ENCODE data around the gene LAG3.

LAG3 gene

DNA sequence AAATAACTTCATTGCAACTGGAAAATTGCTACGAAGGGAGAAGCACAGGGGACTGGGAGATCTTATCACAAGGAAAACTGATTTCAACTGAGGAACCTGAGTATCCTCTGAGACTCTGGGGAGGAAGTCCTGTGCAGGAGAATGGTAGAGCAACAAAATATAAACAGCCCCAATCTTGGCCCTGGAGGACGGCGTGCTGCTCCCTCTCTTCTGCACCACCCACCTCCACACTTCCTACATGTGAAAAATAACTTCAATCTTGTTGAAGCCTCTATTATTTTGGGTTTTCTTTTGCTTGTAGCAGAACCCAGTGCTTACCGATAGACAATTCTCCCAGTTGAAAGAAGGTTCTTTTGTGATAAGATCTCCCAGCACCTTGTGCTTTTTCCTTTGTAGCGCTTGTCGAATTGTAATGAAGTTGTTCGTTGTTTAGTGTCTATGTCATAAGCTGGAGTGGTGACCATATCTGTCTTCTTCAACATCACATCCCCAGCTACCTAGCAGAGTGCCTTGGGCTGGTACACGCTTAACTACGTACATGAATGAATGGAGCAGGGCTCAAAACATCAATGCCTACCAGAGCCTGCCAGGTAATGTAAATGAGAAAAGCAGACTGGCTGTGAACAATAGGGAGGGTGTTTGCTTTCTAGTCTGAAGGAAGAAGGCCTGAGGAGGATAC is 14.2 kb downstream of the LAG3 start:
- no peak for TF ChIP-seq CTCF (IDR thresholded peaks at IDR 0.05; ENCODE audit: low read depth, low read length)
- DNase-seq: no peak
- Histone ChIP-seq H3K4me3 (ENCODE audit: low read depth, low read length) (no peak overlapping the region), H3K36me3 (no peaks in the 10 kb centered on the region), H3K9me3 (ENCODE audit: severe bottlenecking) (no peaks in the 10 kb centered on the region), H3K27me3 (ENCODE audit: insufficient read depth, low read depth, severe bottlenecking) (no peaks in the 10 kb centered on the region), H3K27ac (no peak overlapping the region)

DNA sequence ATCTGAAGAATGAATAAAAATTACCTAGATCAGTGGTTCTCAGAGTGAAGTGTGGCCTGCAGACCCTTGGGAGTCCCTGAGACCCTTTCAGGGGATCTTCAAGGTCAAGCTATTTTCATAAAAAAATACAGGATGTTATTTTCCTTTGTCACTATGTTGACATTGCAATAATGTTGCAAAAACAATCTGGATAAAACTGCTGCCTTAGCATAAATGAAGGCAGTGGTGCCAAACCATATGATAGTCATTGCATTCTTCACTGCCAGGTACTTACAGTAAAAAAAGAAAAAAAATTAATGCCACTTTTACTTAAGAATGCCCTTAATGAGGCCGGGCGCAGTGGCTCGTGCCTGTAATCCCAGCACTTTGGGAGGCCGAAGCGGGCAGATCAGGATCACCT is 15.0 kb downstream of the LAG3 start:
- H3K27me3 ChIP-seq (ENCODE audit: insufficient read depth, low read depth, severe bottlenecking): no peaks in the 10 kb centered on the region
- H3K9me3 ChIP-seq (ENCODE audit: severe bottlenecking): no peaks in the 10 kb centered on the region
- H3K36me3 ChIP-seq: no peaks in the 10 kb centered on the region
- no peak overlapping the region for H3K27ac ChIP-seq
- no peak for DNase-seq
- H3K4me3 ChIP-seq (ENCODE audit: low read depth, low read length): no peak overlapping the region
- TF ChIP-seq CTCF (IDR thresholded peaks at IDR 0.05; ENCODE audit: low read depth, low read length): no peak

- H3K27ac ChIP-seq: no peak within 1 kb of the TSS
- no peaks in the 10 kb centered on the region for H3K9me3 ChIP-seq (ENCODE audit: severe bottlenecking)
- H3K36me3 ChIP-seq: no peaks in the 10 kb centered on the region
- DNase-seq: no peak
- TF ChIP-seq CTCF (IDR thresholded peaks at IDR 0.05; ENCODE audit: low read depth, low read length): no peak
- no peak within 1 kb of the TSS for H3K4me3 ChIP-seq (ENCODE audit: low read depth, low read length)
- no peaks in the 10 kb centered on the region for H3K27me3 ChIP-seq (ENCODE audit: insufficient read depth, low read depth, severe bottlenecking)
These were observed 16.9 kb downstream of the LAG3 start, which contains the start of gene CD4 for GRCh38 chr12:6788972-6789924. CD4 (plus strand) TSS chr12:6789528; CDS start chr12:6800139, 10,611 bp downstream.

GRCh38 chr12:6790496-6791150 is 18.3 kb downstream of the LAG3 start:
- no peak for DNase-seq
- no peak overlapping the region for H3K4me3 ChIP-seq (ENCODE audit: low read depth, low read length)
- TF ChIP-seq CTCF (IDR thresholded peaks at IDR 0.05; ENCODE audit: low read depth, low read length): no peak

DNA sequence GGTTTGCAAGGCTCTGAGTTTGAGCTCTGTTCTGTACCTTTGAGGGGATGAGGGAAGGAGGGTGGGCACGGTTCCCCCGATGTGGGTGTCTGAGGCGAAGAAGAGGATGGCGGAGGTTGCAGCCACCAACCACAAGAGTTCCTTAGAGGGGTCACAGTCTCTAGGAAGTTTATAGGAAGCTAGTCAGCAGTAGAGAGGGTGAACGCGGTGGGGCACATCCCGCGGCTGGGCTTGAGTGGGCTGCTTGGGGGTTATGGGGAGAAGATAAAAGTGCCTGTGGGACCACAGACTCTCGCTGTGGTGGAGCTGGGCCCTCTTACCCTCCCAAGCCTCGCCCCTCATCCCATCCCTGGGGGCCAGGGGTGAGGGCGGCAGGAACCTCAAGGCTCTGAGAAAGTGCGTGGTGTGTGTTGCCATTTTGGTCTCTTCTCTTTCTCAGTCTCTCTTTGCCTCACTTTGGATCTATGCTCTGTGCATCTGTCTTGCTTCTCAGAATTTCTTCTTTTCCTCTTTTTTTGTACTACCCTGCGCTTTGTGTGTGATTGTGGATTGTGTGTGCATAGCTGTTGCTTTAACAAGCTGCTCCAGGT is 19.7 kb downstream of the LAG3 start:
- Histone ChIP-seq H3K4me3 (ENCODE audit: low read depth, low read length) (no peak overlapping the region), H3K9me3 (ENCODE audit: severe bottlenecking) (no peaks in the 10 kb centered on the region), H3K27me3 (ENCODE audit: insufficient read depth, low read depth, severe bottlenecking) (no peaks in the 10 kb centered on the region), H3K36me3 (no peaks in the 10 kb centered on the region), H3K27ac (no peak overlapping the region)
- no peak for DNase-seq
- no peak for TF ChIP-seq CTCF (IDR thresholded peaks at IDR 0.05; ENCODE audit: low read depth, low read length)

More at GRCh38 chr12:6790496-6791150, 18.3 kb downstream of the LAG3 start:
- no peaks in the 10 kb centered on the region for H3K27me3 ChIP-seq (ENCODE audit: insufficient read depth, low read depth, severe bottlenecking)
- no peaks in the 10 kb centered on the region for H3K36me3 ChIP-seq
- H3K9me3 ChIP-seq (ENCODE audit: severe bottlenecking): no peaks in the 10 kb centered on the region
- no peak overlapping the region for H3K27ac ChIP-seq

Data from WERI-Rb-1 (cell line).